Osteocyte (in vitro differentiated cells): Measurements from ENCODE around the gene GADL1. TPM values are rescaled to one million over a fixed set of nuclear protein-coding genes. Genes with fewer than 3 reads are reported as not detected.

Experiments
- DNase-seq: peaks from one replicate; pipeline ENCODE4 v3.0.0; 2021; ENCODE audit warnings: mixed read lengths; ENCODE audit not compliant: unreplicated experiment; ENCODE audit errors: extremely low spot score
- H3K27ac Mint-ChIP-seq: one replicate; pipeline ENCODE4 v1.8.0; 2021; ENCODE audit warnings: mild to moderate bottlenecking, mixed read lengths; ENCODE audit not compliant: unreplicated experiment
- H3K27me3 Mint-ChIP-seq: one replicate; pipeline ENCODE4 v1.8.0; 2021; ENCODE audit warnings: mixed read lengths; ENCODE audit not compliant: unreplicated experiment
- H3K36me3 Mint-ChIP-seq: one replicate; pipeline ENCODE4 v1.8.0; 2021; ENCODE audit warnings: mixed read lengths; ENCODE audit not compliant: unreplicated experiment
- H3K4me1 Mint-ChIP-seq: one replicate; pipeline ENCODE4 v1.8.0; 2021; ENCODE audit warnings: mixed read lengths; ENCODE audit not compliant: unreplicated experiment
- H3K4me3 Mint-ChIP-seq: one replicate; pipeline ENCODE4 v1.8.0; 2021; ENCODE audit warnings: mild to moderate bottlenecking, moderate library complexity, mixed read lengths; ENCODE audit not compliant: unreplicated experiment
- H3K9me3 Mint-ChIP-seq: one replicate; pipeline ENCODE4 v1.8.0; 2021; ENCODE audit warnings: mixed read lengths; ENCODE audit not compliant: unreplicated experiment
- total RNA-seq: library from RNA; stranded (reverse); gene quantifications from 2 replicates; pipeline ENCODE4 v1.2.1, GENCODE V29; 2021
- TF ChIP-seq, protein P1 (sequence below): fragments of 200-600 bp; sonication (generic); IDR thresholded peaks from 2 replicates; pipeline ENCODE4 v1.5.0; 2021; ENCODE audit warnings: antibody characterized with exemption, mild to moderate bottlenecking, moderate library complexity

GADL1 gene
- total RNA-seq, 1 donor from 2014 or later, result not detected

DNA sequence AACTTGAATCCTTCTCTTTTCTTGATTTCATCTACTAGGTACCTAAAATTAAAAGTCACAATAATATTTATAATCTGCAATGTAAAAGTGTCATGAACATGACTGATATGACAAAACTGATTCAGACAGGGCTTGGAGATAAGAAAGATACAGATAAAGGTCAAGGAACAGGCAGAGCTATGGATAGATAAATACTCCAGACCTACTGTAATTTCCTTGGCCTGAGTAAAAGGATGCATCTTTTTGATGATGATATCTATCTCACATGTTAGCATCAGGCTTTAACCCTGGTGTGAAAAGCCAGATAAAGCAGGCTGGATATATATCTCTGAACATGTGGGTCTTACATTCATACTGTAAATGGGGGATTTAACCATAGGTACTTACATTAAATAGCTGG is 108.1 kb downstream of the GADL1 start:
- Mint-ChIP-seq H3K4me3 (no peak overlapping the region), H3K27me3 (peaks cover 61% of the 10 kb centered on the region), H3K4me1 (no peaks in the 10 kb centered on the region), H3K27ac (no peak overlapping the region), H3K9me3 (no peaks in the 10 kb centered on the region), H3K36me3 (no peaks in the 10 kb centered on the region)
- DNase-seq, result no peak
- TF ChIP-seq, protein P1, sequence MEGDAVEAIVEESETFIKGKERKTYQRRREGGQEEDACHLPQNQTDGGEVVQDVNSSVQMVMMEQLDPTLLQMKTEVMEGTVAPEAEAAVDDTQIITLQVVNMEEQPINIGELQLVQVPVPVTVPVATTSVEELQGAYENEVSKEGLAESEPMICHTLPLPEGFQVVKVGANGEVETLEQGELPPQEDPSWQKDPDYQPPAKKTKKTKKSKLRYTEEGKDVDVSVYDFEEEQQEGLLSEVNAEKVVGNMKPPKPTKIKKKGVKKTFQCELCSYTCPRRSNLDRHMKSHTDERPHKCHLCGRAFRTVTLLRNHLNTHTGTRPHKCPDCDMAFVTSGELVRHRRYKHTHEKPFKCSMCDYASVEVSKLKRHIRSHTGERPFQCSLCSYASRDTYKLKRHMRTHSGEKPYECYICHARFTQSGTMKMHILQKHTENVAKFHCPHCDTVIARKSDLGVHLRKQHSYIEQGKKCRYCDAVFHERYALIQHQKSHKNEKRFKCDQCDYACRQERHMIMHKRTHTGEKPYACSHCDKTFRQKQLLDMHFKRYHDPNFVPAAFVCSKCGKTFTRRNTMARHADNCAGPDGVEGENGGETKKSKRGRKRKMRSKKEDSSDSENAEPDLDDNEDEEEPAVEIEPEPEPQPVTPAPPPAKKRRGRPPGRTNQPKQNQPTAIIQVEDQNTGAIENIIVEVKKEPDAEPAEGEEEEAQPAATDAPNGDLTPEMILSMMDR, result no peak

DNA sequence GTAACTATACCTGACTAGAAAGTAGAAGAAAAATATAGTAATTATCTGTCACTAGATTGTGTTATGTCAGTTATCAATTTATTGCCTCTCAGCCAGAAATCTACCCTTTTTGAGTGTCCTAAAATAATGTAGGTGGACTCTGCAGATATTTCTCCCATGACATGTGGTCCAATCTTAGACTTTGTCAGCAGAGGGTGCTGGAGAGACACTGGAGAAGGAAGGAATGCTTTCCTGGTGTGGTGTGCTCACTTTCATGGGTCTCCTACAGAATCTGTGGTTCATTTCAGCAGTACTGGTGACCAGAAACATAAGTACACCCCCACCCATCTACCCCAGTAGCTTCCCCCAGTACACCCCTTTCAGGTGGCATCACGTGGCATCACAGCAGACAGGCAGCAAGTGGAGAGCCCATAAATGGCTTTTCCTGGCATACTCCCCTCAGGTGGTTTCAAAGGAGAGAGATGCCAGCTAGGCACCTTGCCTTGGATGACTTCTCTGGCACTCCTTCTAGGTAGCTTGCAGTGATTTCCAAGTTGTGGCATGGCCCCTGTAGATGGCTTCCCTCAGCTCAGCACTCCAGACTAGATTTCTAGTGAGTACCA is 114.7 kb downstream of the GADL1 start:
- Mint-ChIP-seq H3K4me1 (no peaks in the 10 kb centered on the region), H3K27me3 (peaks cover 44% of the 10 kb centered on the region), H3K4me3 (no peak overlapping the region), H3K27ac (no peak overlapping the region), H3K36me3 (no peaks in the 10 kb centered on the region), H3K9me3 (no peaks in the 10 kb centered on the region)
- TF ChIP-seq, protein P1, result peak; percentile 55
- no peak for DNase-seq

DNA sequence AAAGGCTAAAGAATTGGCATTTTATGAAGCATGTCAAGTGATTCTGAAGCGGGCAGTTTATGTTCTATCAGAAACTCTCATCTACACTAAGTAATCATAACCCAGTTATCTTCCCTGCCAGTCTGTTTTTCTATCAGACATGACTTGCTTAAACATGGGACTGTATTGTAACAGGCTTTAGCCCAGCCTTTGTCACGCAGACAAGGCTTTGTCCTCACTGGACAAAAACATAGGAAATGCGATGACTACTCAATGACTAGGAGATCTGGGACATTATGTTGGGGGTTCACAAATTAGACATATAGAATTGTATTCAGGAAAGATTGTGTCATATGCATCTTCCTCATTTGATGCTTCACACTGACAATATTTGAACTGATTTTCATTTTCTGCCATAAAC is 115.5 kb downstream of the GADL1 start:
- H3K27me3 Mint-ChIP-seq, result peaks cover 37% of the 10 kb centered on the region
- no peak overlapping the region for H3K27ac Mint-ChIP-seq
- no peaks in the 10 kb centered on the region for H3K4me1 Mint-ChIP-seq
- no peaks in the 10 kb centered on the region for H3K36me3 Mint-ChIP-seq
- TF ChIP-seq, protein P1, result no peak
- DNase-seq, result no peak
- H3K9me3 Mint-ChIP-seq, result no peaks in the 10 kb centered on the region
- H3K4me3 Mint-ChIP-seq, result no peak overlapping the region

DNA sequence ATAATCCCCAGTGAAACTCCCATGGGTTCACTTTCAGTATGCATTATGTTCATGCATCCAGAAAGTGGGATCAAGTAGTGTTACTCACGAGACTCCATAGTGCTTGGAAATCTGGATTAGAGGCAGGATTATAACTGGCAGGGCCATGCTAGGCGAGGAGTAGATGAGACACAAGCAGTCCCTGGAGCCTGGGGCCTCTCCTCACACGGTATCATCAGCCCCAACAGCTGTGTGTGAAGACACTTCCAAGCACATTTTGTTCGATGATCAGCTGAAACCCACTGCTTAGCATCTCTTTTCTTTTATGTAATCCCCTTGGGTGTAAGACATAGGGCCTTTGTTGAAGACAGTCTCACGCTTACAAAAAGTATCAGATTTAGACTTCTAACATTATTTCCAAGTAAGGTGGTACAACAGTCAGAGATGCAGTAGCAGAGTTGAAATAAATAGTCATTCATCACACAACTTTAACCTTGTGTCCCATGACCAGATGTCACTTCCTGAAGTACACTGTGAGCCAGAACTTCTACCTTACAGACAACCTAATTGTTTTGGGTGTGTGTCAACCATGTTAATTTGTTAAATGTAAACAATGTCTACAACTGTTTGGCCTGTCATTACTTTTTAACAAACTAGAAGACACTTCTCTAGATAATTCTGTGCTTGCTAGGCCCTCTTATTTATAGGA is 116.9 kb downstream of the GADL1 start:
- peaks cover 26% of the 10 kb centered on the region for H3K27me3 Mint-ChIP-seq
- DNase-seq, result no peak

More for the DNA sequence above, 116.9 kb downstream of the GADL1 start:
- no peak overlapping the region for H3K4me3 Mint-ChIP-seq
- H3K9me3 Mint-ChIP-seq, result no peaks in the 10 kb centered on the region
- H3K36me3 Mint-ChIP-seq, result no peaks in the 10 kb centered on the region
- no peak overlapping the region for H3K27ac Mint-ChIP-seq
- H3K4me1 Mint-ChIP-seq, result no peaks in the 10 kb centered on the region
- TF ChIP-seq, protein P1, result no peak
